GM18873 (cell line): ENCODE data around the gene PDE4D.

Experiments
- ATAC-seq: cut with Tn5 transposase; IDR thresholded peaks from one replicate; pipeline ENCODE4 v1.9.1; 2021; ENCODE audit warnings: mild to moderate bottlenecking, moderate library complexity, moderate number of reproducible peaks; ENCODE audit not compliant: unreplicated experiment, low FRiP score

PDE4D gene

DNA sequence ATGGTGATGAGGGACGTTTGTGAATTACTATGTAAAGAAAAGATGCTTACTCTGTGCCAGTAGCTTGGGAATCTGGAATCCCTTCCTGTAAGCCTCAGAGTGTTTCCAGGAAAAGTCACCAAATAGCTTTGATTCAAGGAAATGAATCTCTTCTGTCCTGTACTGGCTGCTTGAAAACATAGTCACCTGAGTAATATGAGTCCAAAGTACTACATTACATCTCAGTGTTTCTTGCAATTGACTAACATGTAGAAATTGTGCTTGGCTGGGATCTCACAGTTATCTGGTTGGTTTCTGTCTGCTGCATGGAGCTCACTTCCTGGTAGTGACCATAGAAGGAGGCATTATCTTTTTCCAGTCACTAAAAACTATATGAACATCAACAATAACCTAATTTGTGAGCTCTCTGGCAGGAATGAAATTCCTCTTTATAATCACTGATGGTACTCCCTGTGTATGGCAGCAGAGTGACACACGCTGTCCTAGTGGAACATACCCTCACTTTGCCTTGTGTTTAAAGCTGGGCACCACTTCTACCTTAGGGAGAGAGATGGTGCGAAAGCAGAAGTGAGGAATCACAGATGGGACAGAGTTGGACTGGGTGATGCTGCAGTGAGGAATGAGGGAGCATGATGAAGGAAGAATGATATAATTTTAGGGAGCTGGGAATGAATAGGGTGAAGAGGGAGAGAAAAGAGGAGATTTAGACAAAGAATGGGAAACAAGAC lies 742.2 kb downstream of the PDE4D start:
- no peak for ATAC-seq

DNA sequence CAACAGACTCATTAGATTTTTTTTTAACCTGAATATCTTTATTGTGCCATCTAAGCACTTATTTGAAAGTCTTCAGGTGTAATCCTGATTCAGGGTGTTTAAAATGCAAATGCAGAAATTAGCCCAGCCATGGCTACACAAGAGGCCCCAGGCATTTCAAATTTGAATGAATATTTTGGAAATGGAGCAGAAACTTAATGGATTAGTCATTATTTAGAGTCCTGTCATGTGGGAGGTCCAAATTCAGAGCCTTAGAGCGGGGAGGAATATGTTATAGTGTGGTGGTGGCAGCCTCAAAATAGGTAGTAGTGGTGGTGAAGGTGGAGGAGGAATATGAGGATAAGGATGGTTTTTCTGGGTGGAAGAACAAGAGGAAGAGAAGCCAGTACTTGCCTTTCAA lies 743.7 kb downstream of the PDE4D start:
- no peak for ATAC-seq

- ATAC-seq: no peak
These were observed 744.3 kb downstream of the PDE4D start for GRCh38 chr5:59149271-59149670.

DNA sequence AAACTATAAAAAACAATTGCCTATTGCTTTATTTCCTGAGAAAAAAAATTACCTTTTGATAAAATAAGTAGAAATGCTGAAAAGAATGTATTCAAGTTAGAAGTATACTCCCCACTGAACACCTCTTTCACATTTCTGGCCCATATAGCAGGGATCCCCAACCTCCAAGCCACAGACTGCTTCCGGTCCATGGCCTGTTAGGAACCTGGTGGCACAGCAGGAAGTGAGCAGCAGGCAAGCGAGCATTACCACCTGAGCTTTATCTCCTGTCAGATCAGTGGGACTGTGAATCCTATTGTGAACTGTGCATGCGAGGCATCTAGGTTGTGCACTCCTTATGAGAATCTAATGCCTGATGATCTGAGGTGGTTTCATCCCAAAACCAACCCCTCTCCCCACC lies 746.8 kb downstream of the PDE4D start:
- ATAC-seq: no peak

DNA sequence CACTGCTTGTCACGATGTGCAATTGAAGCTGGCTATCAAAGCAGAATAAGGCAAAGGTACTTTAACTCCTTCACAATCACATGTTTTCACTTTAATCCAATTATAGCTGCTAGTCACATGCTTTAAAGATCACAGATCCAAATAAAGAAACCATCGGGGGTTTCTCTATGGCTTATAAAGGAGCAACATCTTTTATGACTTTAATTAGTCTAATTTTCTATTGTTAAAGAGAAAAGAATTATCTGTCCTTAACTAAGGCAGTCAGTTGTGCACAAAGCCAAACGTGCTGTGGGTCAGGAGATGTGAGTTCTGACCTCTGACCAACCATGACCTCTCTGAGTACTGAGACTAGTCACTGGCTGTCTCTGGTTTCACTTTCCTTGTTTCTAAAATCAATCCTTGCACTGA lies 749.6 kb downstream of the PDE4D start:
- ATAC-seq: peak; percentile 99

- ATAC-seq: no peak
These were observed 750.6 kb downstream of the PDE4D start for GRCh38 chr5:59142927-59143326.

DNA sequence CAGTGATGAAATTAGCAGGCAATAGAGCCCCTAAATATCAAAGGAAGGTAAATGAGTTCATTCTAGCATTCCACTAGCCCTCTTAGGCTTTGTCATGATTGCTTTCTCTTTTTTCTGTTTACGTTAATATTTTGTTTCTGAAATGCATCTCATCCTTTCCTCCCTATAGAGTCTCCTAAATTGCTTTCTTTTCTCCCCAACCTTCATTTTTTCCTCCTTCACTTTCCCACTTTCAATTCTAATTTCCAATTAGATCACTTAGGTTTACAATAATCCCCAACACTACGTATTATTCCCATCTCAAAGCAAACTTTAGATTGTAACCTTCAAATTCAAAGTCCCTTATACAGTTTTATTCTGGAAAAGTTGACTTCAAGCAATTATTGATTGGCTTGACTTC lies 751.4 kb downstream of the PDE4D start:
- ATAC-seq: no peak

DNA sequence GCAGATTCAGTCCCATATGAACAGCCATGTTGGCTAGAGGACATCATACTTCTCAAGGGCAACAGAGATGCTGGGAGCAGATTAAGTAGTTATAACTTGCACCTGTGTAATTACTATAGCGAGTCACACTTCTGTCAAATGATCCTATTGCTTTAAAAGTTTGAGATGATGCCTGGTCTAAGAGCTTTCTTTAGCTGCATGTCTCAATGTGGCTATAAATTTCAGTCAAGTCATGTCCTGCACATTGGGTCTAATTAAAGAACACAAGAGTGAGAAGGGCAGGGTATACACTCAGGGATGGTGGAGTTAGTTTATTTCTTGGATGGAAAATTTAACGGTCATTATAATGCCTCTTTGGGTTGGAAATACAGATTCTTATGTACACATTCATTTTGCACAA lies 753.4 kb downstream of the PDE4D start:
- no peak for ATAC-seq

DNA sequence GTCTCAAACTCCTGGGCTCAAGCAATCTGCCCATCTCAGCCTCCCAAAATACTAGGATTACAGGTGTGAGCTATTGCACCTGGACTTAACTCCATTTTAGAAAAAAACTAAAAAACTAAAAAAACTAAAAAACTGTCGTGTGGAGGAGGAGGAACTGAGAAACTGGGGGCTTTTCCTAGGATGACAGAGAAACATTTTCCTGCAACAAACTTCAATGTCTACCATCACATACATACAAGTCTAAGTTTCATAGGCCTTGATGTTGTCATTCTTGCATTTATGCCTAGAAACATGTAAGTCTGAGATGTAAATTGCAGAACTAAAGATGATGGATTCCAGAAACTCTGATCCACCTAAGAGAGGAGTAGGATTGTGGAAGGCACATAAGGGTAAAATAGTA lies 753.8 kb downstream of the PDE4D start:
- ATAC-seq: no peak

DNA sequence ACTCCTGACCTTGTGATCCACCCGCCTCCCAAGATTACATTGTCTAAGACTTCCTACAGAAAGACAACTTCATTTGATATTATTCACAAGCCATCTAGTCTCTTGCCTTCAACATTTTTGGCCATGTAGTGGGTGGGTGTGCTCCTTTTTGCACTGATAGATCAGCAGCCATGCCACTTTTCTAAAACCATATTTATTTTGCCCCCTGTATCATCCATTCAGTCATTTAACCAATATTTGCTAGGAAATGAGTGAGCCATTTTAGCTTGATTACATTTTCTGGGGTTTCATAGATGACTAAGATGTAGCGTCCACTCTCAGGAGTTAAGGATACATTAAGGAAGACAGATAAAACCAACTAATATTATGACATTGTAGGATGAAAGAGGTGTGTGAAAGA lies 755.0 kb downstream of the PDE4D start:
- ATAC-seq: no peak

- ATAC-seq: no peak
These were observed 755.7 kb downstream of the PDE4D start for GRCh38 chr5:59137846-59138245.

DNA sequence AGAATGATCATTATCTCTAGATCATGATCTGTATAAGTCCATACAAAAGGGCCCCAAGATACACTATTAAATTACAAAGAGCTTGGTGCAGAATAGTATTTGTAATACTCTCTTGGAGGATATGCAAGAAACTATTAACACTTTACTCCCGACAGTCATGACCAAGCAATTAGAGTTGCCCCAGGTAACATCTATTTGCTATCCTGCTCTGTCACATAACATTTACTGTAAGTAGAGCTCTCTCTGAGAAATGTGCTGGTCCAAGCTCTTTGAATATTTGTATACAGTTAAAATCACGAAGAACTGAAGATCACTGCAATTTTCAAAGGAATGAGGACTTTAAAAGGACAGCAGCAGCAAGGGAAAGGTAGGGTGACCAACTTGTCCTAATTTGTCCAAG lies 757.0 kb downstream of the PDE4D start:
- no peak for ATAC-seq

GRCh38 chr5:59134471-59135163 lies 758.9 kb downstream of the PDE4D start:
- ATAC-seq: no peak

- no peak for ATAC-seq
These were observed 759.7 kb downstream of the PDE4D start for GRCh38 chr5:59133764-59134261.

DNA sequence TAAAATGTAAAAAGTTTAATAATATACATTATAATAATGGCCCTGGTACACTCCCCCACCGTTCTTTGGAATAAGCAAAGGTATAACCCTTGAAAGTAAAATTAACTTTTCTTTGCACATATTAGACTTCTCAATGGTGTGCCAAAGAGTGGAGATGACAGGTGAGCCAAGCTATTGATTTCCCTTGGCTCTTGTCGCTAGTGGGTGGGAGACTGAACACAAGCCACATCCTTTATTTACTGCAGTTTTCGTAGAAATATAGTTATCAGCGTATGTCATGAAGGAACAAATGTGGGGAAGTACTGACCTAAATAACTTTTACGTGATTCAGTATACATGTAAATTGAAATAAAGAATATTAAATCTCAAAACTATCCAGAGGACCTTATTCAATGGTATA lies 761.4 kb downstream of the PDE4D start:
- no peak for ATAC-seq

GRCh38 chr5:59130431-59130830 lies 763.1 kb downstream of the PDE4D start:
- ATAC-seq: no peak

DNA sequence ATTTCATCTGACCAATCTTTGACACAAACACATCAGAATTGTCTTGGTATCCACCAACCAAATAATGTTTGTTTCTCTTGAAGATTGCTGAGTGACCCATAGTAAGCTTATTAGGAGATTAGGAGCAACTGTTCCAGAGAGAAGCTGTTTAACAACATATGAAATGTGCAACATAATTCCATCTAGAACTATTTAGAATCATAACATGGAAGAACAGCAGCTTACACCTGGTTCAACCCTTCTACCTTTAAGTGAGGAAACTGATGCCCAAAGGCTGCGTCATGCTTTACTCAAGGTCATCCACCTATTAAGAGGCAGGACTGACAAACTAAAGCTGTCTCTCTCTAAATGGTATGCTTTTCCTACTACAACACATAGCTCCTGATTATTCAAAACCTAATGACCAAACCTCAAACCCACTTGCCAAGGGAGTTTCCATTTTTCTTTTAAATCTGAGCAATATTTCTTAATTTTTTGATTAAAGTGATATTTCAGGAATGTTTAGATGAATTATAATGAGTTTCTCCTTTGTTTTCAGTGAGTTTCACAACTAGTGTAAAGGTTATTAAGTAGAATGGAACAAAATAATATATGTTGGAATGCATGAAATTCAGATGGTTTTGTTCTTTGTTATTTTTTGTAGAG lies 764.8 kb downstream of the PDE4D start:
- ATAC-seq: no peak

- ATAC-seq: no peak
These were observed 766.6 kb downstream of the PDE4D start for GRCh38 chr5:59126708-59127573.

DNA sequence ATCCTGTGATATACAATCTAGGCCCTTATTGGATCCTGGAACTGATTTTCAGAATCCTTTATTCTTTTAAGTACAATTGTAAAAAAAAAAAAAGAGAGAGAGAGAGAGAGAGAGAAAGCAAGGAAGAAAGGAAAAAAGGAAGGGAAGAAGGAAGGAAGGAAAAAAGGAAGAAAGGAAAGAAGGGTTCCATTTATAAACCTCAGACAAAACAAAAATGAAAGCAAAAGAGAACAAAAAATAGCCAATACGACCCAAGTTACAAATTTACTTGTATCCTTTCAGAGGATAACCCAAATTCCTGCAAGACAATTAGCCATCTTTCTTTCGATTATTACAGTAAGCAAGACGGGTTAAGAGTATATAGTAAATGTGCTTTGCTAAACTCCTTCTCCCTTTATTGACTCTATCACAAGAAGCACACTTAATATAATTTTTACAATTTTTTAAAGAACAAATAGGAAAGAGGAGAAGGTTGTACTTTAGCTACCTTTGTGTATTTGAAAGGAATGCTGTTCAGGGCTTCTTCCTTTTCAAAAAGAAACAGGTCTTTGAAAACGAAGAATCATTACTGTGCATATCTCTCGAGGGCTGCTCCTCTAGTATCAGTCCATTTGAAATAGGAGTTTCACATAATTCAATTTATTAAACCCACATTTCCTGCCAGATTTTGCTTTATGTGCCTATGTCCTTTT lies 767.4 kb downstream of the PDE4D start:
- no peak for ATAC-seq
